ENCODE results near the gene MPDZ. TPM values are rescaled to one million over a fixed set of nuclear protein-coding genes. Genes with fewer than 3 reads are reported as not detected.

MPDZ gene
- total and polyA plus RNA-seq, 8 donors, result 25.9 to 77.7 (median 70.1) TPM

DNA sequence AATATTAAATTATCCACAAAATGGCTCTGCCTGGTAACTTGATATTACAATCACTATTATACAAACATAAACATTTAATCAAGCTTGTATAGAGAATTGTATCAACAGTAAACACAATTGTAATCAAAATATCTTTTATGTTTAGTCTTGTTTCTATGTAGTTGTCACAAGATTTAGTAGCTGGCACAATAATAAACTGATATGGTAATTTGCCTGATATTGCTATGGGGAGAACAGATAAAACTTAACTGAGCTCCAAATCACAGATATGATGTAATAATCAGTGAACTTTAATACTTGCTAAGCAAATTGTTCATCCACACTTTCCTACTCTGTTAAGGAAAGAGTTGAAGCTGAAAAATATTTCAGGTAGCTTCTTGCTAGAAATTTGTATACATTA lies 189.8 kb downstream of the MPDZ start:
- intact Hi-C loops (cut with DNase I), result loop anchor here in 1 of 2 donors (5.0 kb wide), 1 partner anchor 367 kb away; no protein-coding TSS in a partner anchor

DNA sequence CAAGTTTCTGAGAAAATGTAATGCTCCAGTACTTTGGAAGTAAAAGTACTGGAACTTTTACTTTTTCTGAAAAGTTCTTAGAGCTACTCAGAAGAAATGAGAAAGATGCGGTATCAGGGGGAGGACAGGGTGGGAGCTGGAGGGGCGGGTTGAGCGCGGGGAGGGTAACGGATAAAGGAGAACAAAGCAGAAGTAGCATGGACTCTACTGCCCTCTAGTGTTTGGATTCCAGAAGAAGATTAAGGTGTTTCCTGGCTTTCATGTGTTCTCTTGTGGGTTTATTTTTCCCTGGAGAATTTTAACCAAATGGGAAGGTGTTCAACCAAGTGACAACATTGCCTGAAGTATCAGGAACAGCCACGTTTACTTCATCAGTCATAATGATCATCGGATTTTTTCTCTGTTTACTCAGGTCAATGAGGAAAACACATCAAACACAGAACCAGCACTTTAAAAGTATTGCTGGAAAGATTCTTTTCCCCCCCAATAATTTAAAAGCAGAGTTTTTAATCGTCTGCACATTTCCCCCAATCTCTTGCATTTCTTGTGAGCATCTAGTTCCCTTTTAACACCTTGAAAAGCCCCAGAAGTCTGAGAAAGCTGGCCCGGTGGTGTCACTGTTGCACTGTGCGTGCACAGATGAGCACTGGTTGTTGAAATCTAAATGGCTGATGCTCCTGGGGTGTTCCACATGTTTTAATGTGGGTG lies 190.6 kb downstream of the MPDZ start:
- ATAC-seq, result peak; percentile 87

More for the DNA sequence above, 189.8 kb downstream of the MPDZ start:
- DNase-seq (no peak), ATAC-seq (no peak)
- TF ChIP-seq, protein P1, sequence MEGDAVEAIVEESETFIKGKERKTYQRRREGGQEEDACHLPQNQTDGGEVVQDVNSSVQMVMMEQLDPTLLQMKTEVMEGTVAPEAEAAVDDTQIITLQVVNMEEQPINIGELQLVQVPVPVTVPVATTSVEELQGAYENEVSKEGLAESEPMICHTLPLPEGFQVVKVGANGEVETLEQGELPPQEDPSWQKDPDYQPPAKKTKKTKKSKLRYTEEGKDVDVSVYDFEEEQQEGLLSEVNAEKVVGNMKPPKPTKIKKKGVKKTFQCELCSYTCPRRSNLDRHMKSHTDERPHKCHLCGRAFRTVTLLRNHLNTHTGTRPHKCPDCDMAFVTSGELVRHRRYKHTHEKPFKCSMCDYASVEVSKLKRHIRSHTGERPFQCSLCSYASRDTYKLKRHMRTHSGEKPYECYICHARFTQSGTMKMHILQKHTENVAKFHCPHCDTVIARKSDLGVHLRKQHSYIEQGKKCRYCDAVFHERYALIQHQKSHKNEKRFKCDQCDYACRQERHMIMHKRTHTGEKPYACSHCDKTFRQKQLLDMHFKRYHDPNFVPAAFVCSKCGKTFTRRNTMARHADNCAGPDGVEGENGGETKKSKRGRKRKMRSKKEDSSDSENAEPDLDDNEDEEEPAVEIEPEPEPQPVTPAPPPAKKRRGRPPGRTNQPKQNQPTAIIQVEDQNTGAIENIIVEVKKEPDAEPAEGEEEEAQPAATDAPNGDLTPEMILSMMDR (IDR thresholded peaks at IDR 0.05), result no peak
- Histone ChIP-seq H3K27ac (no peak overlapping the region), H3K4me1 (no peaks in the 10 kb centered on the region), H3K36me3 (no peaks in the 10 kb centered on the region), H3K27me3 (no peaks in the 10 kb centered on the region), H3K4me3 (no peak overlapping the region), H3K9me3 (no peaks in the 10 kb centered on the region)

DNA sequence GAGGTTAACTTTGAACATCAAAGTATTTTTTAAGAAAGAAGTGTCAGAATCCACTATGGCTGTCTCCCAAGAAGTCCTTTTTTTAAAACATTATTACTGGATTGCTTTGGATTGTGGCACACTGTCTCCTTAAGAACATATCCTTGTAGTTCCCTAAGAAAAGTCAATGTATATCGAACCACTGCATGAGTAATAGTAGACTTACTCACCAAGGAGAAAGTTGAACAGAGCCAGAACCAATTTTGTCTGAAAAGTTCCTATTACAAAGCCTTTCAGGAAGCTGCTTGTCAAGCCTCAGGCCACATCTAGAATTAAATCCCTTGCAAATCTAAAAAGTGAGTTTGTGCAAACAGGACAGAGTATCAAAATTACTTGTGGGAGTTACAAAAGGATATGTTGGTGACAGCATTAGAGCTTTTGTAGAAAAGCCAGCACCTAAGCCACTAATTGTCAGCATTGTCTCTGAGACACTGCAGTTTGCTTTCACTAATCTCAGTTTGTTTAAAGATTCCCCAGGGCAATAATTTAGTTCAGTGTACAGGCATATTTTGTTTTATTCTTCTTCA lies 195.4 kb downstream of the MPDZ start:
- ATAC-seq (no peak), DNase-seq (no peak)
- Histone ChIP-seq H3K36me3 (no peaks in the 10 kb centered on the region), H3K4me3 (no peak overlapping the region), H3K27me3 (no peaks in the 10 kb centered on the region), H3K4me1 (no peaks in the 10 kb centered on the region), H3K9me3 (no peaks in the 10 kb centered on the region), H3K27ac (no peak overlapping the region)
- TF ChIP-seq, protein P1 (IDR thresholded peaks at IDR 0.05), result no peak
- intact Hi-C loops (cut with DNase I), result no loop called here

More for the DNA sequence above, 190.6 kb downstream of the MPDZ start:
- no peak overlapping the region for H3K4me3 ChIP-seq
- DNase-seq, result peak in 2 of 4 donors; percentile 63 to 75
- no peaks in the 10 kb centered on the region for H3K9me3 ChIP-seq
- no peak overlapping the region for H3K27ac ChIP-seq
- TF ChIP-seq, protein P1 (IDR thresholded peaks at IDR 0.05), result peak; percentile 52 to 73
- H3K27me3 ChIP-seq, result no peaks in the 10 kb centered on the region
- H3K36me3 ChIP-seq, result no peaks in the 10 kb centered on the region
- H3K4me1 ChIP-seq, result no peaks in the 10 kb centered on the region
- intact Hi-C loops (cut with DNase I), result loop anchor here in 1 of 2 donors (5.0 kb wide), 1 partner anchor 367 kb away; no protein-coding TSS in a partner anchor

DNA sequence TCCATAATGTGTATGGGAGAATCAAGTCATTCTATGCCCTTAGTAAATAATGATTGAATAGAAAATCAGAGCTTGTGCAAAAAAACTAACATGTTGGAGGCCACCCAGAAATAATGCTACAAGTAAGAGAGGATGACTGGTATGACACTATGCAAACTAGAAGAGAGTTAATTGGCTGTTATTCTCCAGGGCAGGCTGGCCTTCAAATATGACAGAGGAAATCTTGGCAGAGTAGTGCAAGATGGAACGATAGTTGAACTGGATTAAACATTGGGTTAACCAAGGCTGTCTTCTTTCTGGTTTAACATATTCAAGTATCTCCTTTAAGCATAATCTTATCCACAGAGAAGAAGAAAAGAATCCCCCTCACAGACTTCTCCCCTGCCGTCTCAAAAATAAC lies 196.1 kb downstream of the MPDZ start:
- no peak for DNase-seq
- ATAC-seq, result no peak
- H3K27me3 ChIP-seq, result no peaks in the 10 kb centered on the region
- no peak overlapping the region for H3K4me3 ChIP-seq
- H3K9me3 ChIP-seq, result no peaks in the 10 kb centered on the region
- H3K4me1 ChIP-seq, result no peaks in the 10 kb centered on the region
- no peaks in the 10 kb centered on the region for H3K36me3 ChIP-seq
- no peak overlapping the region for H3K27ac ChIP-seq
- intact Hi-C loops (cut with DNase I), result no loop called here
- TF ChIP-seq, protein P1 (IDR thresholded peaks at IDR 0.05), result no peak

DNA sequence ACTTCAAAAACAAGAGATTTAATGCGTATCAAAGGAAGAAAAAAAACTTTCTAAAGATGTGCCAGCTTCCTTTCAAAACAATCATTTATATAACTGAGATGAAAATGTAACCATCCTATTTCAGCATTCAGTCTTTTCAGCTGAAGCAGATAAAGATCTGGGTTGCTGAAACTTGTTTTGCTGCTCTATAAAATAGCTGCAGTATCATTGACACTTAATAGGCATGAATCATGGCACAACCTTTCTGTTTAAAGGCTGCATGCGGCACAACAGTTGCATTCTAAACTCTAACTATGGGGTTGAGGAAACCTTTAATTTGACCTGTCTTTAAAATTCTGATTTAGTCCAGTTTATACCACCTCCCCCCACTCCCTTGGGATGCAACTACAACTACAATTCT lies 196.7 kb downstream of the MPDZ start:
- H3K9me3 ChIP-seq, result no peaks in the 10 kb centered on the region
- ATAC-seq (no peak), DNase-seq (no peak)
- H3K36me3 ChIP-seq, result no peaks in the 10 kb centered on the region
- TF ChIP-seq, protein P1 (IDR thresholded peaks at IDR 0.05), result no peak
- no peak overlapping the region for H3K4me3 ChIP-seq
- no peaks in the 10 kb centered on the region for H3K4me1 ChIP-seq
- H3K27ac ChIP-seq, result no peak overlapping the region
- intact Hi-C loops (cut with DNase I), result no loop called here
- no peaks in the 10 kb centered on the region for H3K27me3 ChIP-seq
